Measurements from ENCODE around the gene PLXNA4. TPM values are rescaled to one million over a fixed set of nuclear protein-coding genes. Genes with fewer than 3 reads are reported as not detected.

Gene PLXNA4
- total RNA-seq, 3 donors from 2014 or later: 0.08 to 0.38 (median 0.08) TPM

DNA sequence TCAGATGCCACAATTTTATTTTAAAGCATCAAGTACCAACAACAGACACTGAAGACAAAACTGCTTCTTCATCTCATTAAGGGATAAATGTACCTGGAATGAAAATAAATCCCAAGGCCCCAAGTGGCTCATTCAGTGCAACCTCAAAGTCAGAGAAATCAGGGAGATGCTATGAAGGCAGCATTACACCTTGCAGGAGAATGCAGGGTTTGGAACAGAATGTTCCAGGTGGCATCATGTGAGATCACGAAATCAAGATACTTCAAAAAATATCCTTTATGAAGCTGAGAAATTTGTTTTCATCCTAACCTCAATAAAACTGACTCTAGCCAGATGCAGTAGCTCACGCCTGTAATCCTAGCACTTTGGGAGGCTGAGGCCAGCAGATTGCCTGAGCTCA, 477.1 kb downstream of the PLXNA4 start:
- Mint-ChIP-seq H3K27me3 (ENCODE audit: low read depth) (peaks cover 3% of the 10 kb centered on the region), H3K36me3 (ENCODE audit: insufficient read depth) (no peaks in the 10 kb centered on the region), H3K4me1 (ENCODE audit: low read depth) (no peaks in the 10 kb centered on the region), H3K4me3 (no peak overlapping the region), H3K9me3 (no peaks in the 10 kb centered on the region)
- no peak for DNase-seq
- ATAC-seq: no peak

DNA sequence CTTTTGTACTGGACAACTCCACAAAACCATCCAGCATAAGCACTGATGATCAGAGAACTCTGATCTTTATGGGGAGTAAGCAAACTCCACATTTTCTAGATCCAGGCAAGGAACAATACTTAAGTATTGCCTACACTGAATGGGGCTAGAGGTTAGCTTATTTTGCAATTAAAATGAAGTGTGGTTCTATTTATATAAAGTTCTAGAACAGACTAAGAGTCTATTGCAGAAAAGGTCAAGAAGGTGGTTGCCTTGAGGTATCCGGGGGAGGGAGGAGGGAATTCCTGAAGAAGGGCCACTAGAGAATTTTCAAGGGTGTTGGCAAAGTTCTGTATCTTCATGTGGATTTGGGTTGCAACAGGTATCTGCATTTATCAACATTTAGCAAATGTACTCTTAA, 477.9 kb downstream of the PLXNA4 start:
- Mint-ChIP-seq H3K27me3 (ENCODE audit: low read depth) (peaks cover 3% of the 10 kb centered on the region), H3K36me3 (ENCODE audit: insufficient read depth) (no peaks in the 10 kb centered on the region), H3K9me3 (no peaks in the 10 kb centered on the region), H3K4me3 (no peak overlapping the region), H3K4me1 (ENCODE audit: low read depth) (no peaks in the 10 kb centered on the region)
- DNase-seq: no peak
- ATAC-seq: no peak

DNA sequence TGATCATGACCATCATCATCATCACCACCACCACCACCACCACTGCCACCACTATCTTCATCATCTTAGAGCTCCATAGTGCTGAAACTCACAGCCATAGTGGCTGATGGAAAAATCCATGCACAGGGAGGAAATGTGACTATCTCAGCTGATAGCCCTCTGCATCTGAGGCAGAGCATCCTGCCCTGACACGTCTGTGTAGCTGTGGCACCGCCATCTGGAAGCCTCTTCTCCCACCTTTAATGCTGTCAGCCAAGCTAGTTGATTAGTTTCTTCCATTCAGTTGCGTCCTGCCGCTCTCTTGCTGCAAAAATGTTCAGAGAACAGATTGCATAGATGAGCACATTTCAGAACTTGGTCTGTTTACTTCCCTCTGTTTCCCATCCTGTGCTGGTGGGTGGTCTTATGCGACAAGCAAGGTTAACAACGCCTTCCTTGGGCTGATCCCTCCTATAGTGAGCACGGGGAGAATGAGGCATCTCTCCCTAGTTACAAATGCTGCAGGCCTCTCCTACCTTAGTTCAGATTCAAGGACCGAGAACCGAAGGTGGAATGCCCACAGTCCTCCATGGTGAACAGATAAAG, 478.6 kb downstream of the PLXNA4 start:
- ATAC-seq (no peak), DNase-seq (no peak)
- H3K9me3 Mint-ChIP-seq: no peaks in the 10 kb centered on the region
- peaks cover 6% of the 10 kb centered on the region for H3K27me3 Mint-ChIP-seq (ENCODE audit: low read depth)
- no peaks in the 10 kb centered on the region for H3K4me1 Mint-ChIP-seq (ENCODE audit: low read depth)
- no peaks in the 10 kb centered on the region for H3K36me3 Mint-ChIP-seq (ENCODE audit: insufficient read depth)
- no peak overlapping the region for H3K4me3 Mint-ChIP-seq

GRCh38 chr7:132095111-132095765, 481.0 kb downstream of the PLXNA4 start:
- no peak for ATAC-seq
- no peaks in the 10 kb centered on the region for H3K36me3 Mint-ChIP-seq (ENCODE audit: insufficient read depth)
- no peaks in the 10 kb centered on the region for H3K4me1 Mint-ChIP-seq (ENCODE audit: low read depth)
- no peaks in the 10 kb centered on the region for H3K9me3 Mint-ChIP-seq
- no peak for DNase-seq
- H3K4me3 Mint-ChIP-seq: no peak overlapping the region
- H3K27me3 Mint-ChIP-seq (ENCODE audit: low read depth): peaks cover 6% of the 10 kb centered on the region

DNA sequence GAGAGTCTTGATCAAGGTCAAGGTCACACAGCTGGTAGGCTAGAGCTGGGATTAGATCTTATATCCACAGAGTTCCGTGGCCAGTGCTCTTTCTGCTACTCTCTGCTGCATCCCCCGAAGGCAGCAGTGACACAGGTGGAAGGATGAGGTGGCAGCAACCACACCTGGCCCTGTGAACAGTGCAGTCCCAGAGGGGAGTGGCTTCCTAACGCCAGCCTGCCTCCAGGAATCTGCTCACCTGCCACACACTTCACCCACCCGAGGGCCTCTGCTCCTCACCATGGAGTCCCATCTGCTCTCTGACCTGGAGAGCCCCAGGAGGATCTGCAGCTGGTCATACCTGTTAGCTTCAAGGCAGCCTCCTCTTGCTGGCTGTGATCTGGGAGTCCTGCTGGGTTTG, 484.2 kb downstream of the PLXNA4 start:
- Mint-ChIP-seq H3K9me3 (no peaks in the 10 kb centered on the region), H3K4me3 (no peak overlapping the region), H3K36me3 (ENCODE audit: insufficient read depth) (no peaks in the 10 kb centered on the region), H3K27me3 (ENCODE audit: low read depth) (peaks cover 6% of the 10 kb centered on the region), H3K4me1 (ENCODE audit: low read depth) (no peaks in the 10 kb centered on the region)
- no peak for DNase-seq
- no peak for ATAC-seq

DNA sequence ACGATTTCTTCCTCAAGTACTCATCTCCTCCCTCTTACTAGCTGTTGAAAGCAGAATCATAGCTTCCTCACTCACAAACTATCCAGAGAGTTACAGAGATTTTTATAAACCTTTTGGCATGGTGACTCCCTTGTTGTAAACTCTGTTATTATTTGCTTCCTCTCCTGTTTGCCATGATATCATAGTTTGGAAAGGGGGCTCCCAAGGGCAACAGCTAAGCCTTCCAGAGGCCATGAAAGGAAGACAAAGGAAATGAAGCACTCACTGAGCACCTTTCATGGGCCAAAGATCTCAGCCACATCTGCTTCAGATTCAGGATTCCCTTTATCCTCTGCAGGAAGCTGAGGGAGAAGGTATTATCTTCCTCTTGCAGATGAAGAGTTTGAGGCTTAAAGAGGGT, 484.6 kb downstream of the PLXNA4 start:
- no peak overlapping the region for H3K4me3 Mint-ChIP-seq
- H3K9me3 Mint-ChIP-seq: no peaks in the 10 kb centered on the region
- ATAC-seq (no peak), DNase-seq (no peak)
- H3K27me3 Mint-ChIP-seq (ENCODE audit: low read depth): peaks cover 6% of the 10 kb centered on the region
- H3K36me3 Mint-ChIP-seq (ENCODE audit: insufficient read depth): no peaks in the 10 kb centered on the region
- H3K4me1 Mint-ChIP-seq (ENCODE audit: low read depth): no peaks in the 10 kb centered on the region

- Mint-ChIP-seq H3K4me1 (ENCODE audit: low read depth) (no peaks in the 10 kb centered on the region), H3K36me3 (ENCODE audit: insufficient read depth) (no peaks in the 10 kb centered on the region), H3K4me3 (no peak overlapping the region), H3K9me3 (no peaks in the 10 kb centered on the region), H3K27me3 (ENCODE audit: low read depth) (peaks cover 3% of the 10 kb centered on the region)
- DNase-seq (no peak), ATAC-seq (no peak)
Observed at GRCh38 chr7:132090444-132090843, 485.8 kb downstream of the PLXNA4 start.

DNA sequence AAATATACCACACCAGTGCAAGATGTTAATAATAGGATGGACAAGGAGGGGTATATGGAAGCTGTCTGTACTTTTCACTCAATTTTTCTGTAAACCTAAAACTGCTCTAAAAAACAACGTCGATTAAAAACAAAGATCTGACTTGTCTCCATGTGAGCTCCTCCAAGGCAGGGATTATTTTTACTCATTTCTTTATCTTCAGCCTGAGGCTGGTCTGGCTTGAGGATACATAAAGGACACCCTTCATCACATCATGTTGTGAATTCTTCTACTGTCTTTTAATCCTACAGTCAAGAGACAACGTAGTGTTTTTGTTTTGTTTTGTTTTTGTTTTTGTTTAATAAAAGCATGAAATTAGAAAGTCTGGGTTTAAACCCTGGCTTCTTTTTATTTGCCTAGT, 486.9 kb downstream of the PLXNA4 start:
- no peak overlapping the region for H3K4me3 Mint-ChIP-seq
- DNase-seq: no peak
- H3K4me1 Mint-ChIP-seq (ENCODE audit: low read depth): no peaks in the 10 kb centered on the region
- no peaks in the 10 kb centered on the region for H3K36me3 Mint-ChIP-seq (ENCODE audit: insufficient read depth)
- H3K9me3 Mint-ChIP-seq: no peaks in the 10 kb centered on the region
- ATAC-seq: no peak
- H3K27me3 Mint-ChIP-seq (ENCODE audit: low read depth): peaks cover 3% of the 10 kb centered on the region

DNA sequence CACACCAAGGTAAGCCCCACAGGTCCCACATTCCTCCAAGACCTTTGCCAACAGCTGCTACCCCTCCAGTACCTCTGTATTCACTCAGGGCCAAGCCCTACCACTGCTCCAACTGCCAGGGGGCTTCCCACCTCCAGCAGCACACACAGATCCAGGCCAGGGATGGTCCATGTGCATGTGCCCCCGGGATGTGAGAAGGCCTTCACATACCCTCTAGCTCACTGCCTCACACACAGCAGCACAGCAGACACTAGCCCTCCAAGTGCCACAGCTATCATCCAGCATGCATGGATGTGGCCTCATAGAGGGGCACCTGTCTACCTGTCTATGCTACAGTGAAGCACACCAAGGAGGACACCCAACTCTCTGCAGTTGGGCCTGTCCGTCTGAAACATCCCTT, 488.8 kb downstream of the PLXNA4 start:
- Mint-ChIP-seq H3K4me1 (ENCODE audit: low read depth) (no peaks in the 10 kb centered on the region), H3K4me3 (no peak overlapping the region), H3K27me3 (ENCODE audit: low read depth) (peaks cover 6% of the 10 kb centered on the region), H3K9me3 (no peaks in the 10 kb centered on the region), H3K36me3 (ENCODE audit: insufficient read depth) (no peaks in the 10 kb centered on the region)
- no peak for DNase-seq
- ATAC-seq: no peak

DNA sequence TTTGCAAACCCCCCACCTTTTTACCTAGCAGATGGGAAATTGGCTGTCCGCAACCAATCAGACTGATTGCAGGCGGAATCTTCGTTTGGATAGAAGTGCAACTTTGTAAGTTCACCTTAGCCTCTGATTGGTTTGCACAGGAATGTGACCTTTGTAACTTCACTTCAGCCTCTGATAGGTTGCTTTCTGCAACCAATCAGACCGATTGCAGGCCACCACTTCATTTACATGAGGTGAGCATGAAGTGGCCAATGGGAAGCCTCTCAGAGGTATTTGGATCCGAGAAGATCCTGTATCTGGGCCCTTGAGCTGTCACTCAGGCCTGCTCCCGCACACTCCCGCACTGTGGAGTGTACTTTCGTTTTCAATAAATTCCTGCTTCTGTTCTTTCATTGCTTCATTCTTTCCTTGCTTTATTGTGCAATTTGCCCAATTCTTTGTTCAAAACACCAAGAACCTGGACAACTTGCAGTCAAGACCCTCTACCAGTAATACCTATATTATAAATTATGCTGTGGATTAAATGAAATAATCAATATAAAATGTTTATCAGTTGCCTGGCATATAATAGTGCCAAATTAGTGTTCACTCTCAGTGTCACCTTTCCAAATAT, 491.4 kb downstream of the PLXNA4 start:
- Mint-ChIP-seq H3K9me3 (no peaks in the 10 kb centered on the region), H3K36me3 (ENCODE audit: insufficient read depth) (no peaks in the 10 kb centered on the region), H3K4me1 (ENCODE audit: low read depth) (no peaks in the 10 kb centered on the region), H3K27me3 (ENCODE audit: low read depth) (peaks cover 6% of the 10 kb centered on the region), H3K4me3 (no peak overlapping the region)
- no peak for DNase-seq
- no peak for ATAC-seq

DNA sequence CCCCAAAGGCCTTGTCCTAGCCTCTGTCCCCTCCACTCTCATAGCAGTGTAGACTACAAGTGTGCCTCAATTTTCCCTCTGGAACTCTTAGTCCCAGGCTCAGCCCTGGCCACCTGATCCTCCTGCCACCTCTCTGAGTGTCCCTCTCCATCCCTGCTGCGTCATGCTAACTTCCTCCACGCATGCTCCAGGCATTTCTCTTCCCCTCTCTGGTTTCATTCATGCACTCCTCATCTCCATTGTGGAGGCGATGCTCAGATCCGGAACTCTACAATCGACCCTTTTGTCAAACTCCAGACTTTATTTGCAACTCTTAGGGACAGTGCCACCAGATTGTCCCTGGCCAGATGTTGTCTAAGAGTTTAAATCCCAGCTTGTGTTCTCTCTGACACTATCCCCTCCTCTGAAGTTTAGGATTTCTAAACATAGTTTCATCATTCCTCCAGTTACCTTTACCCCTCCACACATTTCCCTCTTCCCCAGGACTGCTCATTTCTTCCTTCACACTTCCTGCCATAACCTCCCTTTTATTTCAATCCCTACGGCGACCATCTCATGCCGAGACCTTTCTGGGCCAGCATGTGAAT, 492.6 kb downstream of the PLXNA4 start:
- ATAC-seq: no peak
- no peak overlapping the region for H3K4me3 Mint-ChIP-seq
- H3K27me3 Mint-ChIP-seq (ENCODE audit: low read depth): peaks cover 6% of the 10 kb centered on the region
- no peaks in the 10 kb centered on the region for H3K36me3 Mint-ChIP-seq (ENCODE audit: insufficient read depth)
- H3K9me3 Mint-ChIP-seq: no peaks in the 10 kb centered on the region
- H3K4me1 Mint-ChIP-seq (ENCODE audit: low read depth): no peaks in the 10 kb centered on the region
- no peak for DNase-seq

DNA sequence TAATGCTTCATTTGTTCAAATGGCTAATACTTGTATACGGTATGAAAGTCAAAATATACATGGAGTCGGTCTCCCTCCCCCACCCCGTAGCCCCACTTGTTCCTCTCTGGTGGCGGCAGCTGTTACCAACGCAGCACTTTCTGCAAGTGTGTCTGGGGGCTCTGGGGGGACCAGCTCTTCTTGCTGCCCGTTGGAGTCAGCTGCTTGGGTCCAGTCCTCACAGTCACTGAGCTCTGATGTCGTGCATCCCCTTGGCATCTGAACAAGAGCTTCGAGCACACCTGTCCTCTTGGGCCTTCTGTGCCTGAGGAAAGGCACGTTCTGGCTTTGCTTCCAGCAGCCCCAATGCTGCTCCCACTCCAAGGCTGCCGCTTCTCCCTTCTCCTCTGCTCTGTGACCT, 493.1 kb downstream of the PLXNA4 start:
- DNase-seq (no peak), ATAC-seq (no peak)
- Mint-ChIP-seq H3K27me3 (ENCODE audit: low read depth) (peaks cover 6% of the 10 kb centered on the region), H3K4me3 (no peak overlapping the region), H3K4me1 (ENCODE audit: low read depth) (no peaks in the 10 kb centered on the region), H3K36me3 (ENCODE audit: insufficient read depth) (no peaks in the 10 kb centered on the region), H3K9me3 (no peaks in the 10 kb centered on the region)

GRCh38 chr7:132082394-132082793, 493.9 kb downstream of the PLXNA4 start:
- DNase-seq (no peak), ATAC-seq (no peak)
- Mint-ChIP-seq H3K4me3 (no peak overlapping the region), H3K27me3 (ENCODE audit: low read depth) (peaks cover 7% of the 10 kb centered on the region), H3K4me1 (ENCODE audit: low read depth) (no peaks in the 10 kb centered on the region), H3K36me3 (ENCODE audit: insufficient read depth) (no peaks in the 10 kb centered on the region), H3K9me3 (no peaks in the 10 kb centered on the region)

GRCh38 chr7:132081686-132082085, 494.6 kb downstream of the PLXNA4 start:
- Mint-ChIP-seq H3K4me3 (no peak overlapping the region), H3K27me3 (ENCODE audit: low read depth) (peaks cover 14% of the 10 kb centered on the region), H3K4me1 (ENCODE audit: low read depth) (no peaks in the 10 kb centered on the region), H3K9me3 (no peaks in the 10 kb centered on the region), H3K36me3 (ENCODE audit: insufficient read depth) (no peaks in the 10 kb centered on the region)
- ATAC-seq (no peak), DNase-seq (no peak)
